LoVo (cell line): Measurements from ENCODE around the gene CST7.

Source experiments
- DNase-seq: peaks from one replicate; pipeline ENCODE4 v3.0.0-alpha.2; 2016; ENCODE audit warnings: low spot score

Gene CST7

GRCh38 chr20:24950836-24951525 lies 1.9 kb downstream of the CST7 start:
- DNase-seq = no peak

- no peak for DNase-seq
Measured at GRCh38 chr20:24951536-24952083, 2.5 kb downstream of the CST7 start.

DNA sequence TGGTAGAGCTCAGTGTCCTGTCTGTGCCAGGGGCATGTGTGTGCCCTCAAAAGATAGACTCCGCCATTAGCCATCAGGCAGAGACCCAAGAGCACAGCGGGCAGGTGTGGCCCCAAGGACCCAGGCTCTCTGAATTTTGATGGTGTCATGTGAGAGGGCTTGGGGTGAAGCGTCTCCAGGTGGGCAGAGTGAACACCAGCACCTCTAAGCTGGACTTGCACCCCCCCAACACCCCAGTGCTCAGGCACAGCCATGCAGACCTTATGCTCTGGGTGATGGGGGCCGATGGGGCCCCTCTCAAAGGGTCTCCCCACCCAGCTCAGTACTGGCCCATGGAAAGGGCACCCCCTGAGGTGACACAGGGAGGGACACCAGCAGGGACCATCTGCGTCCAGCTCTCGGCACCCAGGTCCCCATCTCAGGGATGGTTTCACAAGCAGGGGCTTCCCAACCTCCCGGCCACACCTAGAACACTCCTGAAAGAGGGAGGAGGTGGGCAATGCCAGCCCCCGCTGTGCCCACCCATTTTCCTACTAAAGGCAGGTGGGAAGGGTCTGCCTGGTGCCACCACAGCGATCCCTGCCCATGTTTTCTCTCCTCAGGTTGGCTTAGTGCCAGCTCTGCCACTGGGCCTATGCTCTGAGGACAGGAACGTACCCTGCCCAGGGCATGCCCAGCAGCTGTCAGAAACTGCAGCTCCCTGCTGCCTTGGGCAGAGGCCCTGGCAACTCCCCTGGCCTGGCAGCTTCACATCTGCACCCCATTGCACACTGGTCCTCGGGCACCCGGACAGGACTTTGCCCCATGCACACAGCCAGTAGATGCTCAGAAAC lies 3.5 kb downstream of the CST7 start:
- DNase-seq = no peak

GRCh38 chr20:24953209-24953575 lies 4.1 kb downstream of the CST7 start:
- no peak for DNase-seq

DNA sequence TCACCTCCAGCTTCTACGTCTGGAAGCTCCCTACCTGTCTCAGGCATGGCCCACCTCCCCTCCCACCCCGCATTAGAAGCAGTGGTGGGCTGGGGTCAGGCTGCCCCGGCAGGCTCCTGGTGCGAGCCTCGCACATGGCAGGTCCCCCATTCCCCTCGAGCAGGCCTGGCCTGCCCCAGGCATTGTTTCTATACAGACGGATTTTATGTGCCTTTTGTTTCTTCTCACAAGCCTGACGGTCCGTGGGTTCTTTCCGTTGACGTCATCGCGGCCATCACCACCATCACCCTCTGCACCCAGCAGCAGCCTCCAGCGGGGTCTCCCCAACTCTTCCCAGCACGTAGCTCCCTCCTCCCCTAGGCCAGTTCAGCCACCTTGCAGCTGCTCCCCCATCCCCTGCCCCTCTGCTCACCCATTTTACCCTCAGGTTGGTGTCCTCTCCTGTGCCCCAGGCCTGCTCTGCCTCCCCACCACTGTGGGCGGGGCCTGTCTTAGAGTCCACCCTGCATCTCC lies 4.6 kb downstream of the CST7 start:
- no peak for DNase-seq

DNA sequence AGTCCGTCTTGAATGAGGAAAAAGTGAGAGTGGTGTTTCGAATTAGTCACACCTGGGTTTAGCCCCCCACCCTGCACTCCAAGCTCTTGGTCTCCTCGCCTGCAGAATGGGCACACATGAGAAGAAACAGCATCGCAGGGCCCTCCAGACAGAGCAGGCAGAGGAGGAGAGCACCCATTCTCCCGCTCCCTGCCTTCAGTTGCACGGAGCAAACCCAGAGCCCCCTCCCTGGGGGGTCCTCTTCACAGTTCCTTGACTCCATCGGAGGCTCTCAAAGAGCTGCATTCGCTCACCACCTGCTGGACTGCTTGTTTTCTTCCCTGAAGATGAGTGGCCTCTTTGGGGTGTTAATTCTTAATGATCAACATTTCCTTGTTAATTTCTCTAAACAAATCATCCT lies 5.1 kb downstream of the CST7 start:
- no peak for DNase-seq

DNA sequence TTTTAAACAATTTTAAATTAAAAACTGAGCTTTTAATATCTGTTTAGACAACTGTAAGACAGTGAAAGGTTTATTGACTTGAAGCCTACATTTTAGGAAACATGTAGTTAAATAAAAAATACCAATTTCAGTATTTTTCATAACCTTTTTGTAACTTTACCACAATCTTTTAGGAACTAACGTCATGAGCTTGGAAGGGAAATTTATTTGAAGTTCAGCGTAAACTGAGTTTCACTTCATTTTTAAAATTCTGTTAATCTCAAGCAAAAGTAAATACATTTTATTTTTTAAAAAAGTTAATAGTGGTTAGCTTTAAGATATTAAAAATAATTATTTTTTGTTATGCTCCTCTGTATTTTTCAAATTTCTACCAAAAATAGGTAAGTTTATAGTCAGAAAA lies 5.5 kb downstream of the CST7 start:
- DNase-seq = no peak

DNA sequence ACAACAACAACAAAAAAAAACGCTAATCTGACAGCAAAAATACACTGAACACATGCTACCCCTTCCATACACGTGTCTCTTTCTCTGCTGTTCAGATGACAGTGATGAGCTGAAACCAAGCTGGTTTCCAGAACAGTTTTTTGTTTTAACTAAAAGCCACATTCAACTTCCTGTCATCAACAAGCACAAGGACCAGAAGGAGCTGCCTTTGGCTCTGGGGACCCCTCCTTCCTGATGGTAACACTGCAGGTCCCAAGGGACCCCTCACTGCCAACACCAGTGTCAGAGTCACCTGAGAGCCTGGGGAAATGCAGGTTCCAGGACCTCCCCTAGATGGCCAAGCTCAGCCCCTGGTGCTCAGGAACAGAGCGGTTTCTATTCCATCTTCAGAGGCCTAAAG lies 6.0 kb downstream of the CST7 start:
- no peak for DNase-seq

- no peak for DNase-seq
Measured at GRCh38 chr20:24956001-24956841, 7.2 kb downstream of the CST7 start.

DNA sequence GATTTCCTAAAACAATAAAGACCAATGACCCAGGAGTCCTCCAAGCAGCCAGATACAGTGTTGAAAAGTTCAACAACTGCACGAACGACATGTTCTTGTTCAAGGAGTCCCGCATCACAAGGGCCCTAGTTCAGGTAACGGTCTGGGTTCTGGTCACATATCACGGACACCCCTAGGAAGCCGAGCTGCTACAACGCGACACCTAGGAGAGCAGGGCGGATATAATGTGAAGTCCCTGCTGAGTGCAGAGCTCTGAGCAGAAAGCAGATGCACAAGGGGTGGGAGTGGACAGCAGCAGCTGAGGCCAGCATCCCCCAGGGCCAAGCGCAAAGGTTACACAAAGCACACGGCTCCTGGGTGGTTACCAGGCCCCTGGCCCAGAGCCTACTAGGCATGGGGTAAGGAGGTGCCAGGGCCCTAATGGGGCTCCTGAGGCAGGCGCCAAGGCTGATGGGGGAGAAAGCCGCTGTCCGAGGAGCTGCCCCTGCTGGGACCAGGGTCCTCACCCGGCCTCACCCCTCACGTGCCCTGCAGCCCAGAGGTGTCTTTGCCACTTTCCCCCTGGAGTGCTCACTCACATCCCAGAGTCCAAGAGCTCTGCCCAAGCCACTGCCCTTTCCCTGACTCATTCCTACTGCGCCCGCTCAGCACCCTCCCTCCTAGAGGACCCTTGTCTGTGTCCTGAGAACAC lies 8.4 kb downstream of the CST7 start:
- DNase-seq = no peak

DNA sequence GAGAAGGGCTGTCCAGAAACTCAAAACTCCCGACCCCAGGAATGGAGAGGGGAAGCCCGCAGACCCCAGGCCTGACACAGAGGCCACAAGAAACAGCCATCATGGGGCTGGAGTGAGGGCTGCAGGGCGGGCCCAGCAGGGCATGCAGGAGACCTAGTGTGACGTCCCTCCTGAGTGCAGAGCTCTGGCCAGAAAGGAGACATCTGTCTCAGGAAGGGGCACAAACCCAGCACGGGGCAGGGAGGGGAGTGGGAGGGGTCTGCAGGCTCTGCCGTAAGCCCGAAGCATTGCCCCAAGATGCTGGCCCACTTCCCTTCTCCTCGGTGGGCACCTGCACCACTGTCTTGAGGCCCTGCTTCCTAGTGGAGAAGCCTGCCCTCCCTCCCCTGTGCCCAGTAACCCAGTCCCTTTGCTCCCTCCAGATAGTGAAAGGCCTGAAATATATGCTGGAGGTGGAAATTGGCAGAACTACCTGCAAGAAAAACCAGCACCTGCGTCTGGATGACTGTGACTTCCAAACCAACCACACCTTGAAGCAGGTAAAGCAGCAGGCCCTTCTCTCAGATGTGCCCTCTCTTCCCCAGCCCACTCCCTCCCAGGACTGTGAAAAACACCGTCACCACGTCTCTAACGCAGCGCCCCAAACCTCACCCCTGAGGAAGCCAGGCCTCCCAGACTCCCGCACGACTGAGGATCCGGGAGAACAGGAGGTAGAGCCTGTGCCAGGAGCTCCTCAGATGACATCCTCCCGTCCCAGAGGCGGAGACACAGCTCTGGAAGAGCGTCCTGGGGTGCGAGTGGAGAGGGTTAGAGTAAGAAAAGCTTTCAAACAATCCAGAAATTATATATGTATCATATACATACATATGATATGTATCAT lies 9.7 kb downstream of the CST7 start:
- DNase-seq = no peak

- no peak for DNase-seq
Measured at GRCh38 chr20:24959591-24960301, 10.7 kb downstream of the CST7 start.

DNA sequence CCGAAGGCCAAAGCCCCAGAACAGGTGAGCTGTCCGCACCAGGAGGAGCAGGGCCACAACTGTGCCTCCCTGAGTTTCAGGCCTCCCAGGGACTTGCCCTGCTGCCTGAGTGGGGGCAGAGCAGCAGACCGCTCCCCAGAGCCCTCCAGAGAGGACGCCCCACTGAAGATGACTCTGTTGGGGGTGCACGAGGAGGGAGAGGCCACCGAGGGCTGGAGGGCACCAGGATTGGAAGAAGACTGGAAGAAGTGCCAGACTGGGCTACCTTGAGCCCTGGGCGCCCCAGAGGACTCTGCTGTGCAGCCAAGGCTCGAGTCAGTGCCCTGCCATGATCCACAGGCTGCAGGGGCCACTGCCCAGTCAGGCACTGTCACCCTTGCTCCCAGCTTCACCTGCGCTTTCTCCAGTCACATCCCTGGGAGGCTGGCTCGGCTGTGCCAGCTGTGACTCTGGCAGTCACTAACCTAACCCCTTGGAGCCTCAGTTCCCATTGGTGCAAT lies 11.3 kb downstream of the CST7 start:
- no peak for DNase-seq

- no peak for DNase-seq
Measured at GRCh38 chr20:24960861-24961260, 11.8 kb downstream of the CST7 start.

DNA sequence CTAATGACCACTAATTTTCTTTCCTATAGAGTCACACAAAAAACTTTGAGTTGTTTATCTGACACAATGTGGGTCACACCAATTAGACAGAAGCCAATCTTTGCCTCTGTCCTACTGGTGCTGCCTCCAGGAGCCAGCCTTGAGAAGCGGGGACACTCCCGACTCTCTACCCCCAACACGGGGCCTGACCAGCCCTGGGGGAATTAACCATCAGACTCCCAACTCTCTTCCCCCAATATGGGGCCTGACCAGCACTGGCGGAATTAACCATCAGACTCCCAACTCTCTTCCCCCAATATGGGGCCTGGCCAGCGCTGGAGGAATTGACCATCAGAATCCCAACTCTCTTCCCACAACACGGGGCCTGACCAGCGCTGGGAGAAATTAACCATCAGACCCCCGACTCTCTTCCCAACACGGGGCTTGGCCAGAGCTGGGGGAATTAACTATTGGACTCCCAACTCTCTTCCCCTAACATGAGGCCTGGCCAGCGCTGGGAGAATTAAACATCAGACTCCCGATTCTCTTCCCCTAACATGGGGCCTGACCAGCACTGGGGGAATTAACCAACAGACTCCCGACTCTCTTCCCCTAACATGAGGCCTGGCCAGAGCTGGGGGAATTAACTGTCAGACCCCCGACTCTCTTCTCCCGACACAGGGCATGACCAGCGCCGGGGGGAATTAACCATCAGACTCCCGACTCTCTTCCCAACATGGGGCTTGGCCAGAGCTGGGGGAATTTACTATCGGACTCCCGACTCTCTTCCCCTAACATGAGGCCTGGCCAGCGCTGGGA lies 12.5 kb downstream of the CST7 start:
- no peak for DNase-seq

DNA sequence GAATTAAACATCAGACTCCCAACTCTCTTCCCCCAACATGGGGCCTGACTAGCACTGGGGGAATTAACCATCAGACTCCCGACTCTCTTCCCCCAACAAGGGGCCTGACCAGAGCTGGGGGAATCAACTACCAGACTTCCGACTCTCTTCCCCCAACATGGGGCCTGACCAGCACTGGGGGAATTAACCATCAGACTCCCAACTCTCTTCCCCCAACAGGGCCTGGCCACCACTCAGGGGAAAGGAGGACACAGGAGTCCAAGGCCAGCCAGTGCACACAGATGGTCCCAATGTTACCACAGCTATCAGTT lies 13.1 kb downstream of the CST7 start:
- no peak for DNase-seq

DNA sequence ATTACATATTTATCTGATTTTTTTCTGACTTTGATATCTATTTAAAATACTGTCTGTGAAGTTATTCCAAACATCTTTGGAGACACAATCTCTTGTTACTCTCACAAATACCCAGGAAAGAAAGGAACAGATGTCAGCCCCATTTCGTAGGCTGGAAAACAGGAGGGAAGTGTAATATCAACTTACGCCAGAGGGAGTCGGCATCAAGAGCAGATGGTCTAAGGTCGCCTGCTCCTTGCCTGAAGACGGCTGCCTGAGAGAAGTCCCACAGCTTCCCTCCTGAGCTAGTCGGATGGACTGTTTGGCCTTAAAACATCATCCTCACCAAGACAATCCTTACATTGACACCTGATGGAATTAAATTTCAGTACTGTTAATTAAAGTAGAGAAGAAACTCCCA lies 13.4 kb downstream of the CST7 start:
- no peak for DNase-seq

DNA sequence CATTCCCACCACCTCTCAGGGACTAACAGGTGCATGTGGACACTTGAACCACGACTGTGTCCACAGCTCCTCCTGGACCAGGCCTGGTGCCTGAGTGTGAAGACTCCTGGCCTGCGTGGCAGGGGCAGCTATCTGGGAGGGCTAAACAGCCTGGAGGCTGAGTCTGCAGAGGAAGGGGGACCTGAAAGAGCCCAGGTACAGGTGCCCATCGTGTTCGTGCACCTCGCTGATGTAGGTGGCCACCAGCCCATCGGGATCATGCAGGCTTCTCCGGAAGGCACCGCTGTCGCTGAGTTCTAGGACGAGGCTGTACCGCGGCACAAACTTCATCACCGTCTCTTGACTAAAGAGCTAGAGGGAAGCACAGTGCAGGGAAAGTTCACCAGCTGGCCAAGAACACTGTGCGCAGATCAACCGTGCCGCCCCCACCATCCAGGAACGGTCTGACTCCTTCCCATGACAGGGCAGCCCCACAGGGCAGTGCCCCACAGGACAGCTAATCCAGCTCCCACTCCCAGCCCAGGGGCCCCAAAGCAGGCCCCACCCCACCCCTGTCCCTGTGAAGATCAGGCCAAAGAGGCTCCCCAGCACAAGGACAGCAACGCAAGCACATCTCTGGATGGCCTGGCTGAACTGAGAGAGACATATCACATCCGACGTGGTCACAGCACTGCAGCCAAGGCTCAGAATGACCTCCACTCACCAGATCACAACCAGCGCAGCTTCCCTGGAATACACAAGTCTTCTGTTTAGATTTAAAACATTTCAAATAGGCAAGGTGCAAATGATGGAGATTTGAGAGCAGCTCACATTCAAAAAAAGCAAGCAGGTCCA lies 14.8 kb downstream of the CST7 start:
- DNase-seq = no peak
